Activated CD8-positive, alpha-beta memory T cell treated with anti-CD3 and anti-CD28 coated beads, Interleukin-2, amount 50 U/mL, for 4 hours (primary cell): ENCODE data around the gene KANK2.
"Not testable (repeated sequence)": the region's sequence is repeated elsewhere in the genome, so short reads cannot be mapped to it uniquely, and the experiment has no call there.

Source experiments
- DNase-seq: peaks from one replicate; pipeline ENCODE4 v3.0.0-alpha.2; 2020

KANK2 gene

GRCh38 chr19:11195681-11196080 lies 1.7 kb downstream of the KANK2 start:
- no peak for DNase-seq

- DNase-seq, result no peak
Measured at GRCh38 chr19:11194656-11195558, 2.4 kb downstream of the KANK2 start.

GRCh38 chr19:11194173-11194572 lies 3.2 kb downstream of the KANK2 start:
- no peak for DNase-seq

GRCh38 chr19:11192957-11193939 lies 4.1 kb downstream of the KANK2 start:
- no peak for DNase-seq

- no peak for DNase-seq
Measured at GRCh38 chr19:11191934-11192333, 5.4 kb downstream of the KANK2 start.

GRCh38 chr19:11191273-11191755 lies 6.0 kb downstream of the KANK2 start:
- no peak for DNase-seq

GRCh38 chr19:11190501-11190900 lies 6.8 kb downstream of the KANK2 start:
- DNase-seq, result no peak

GRCh38 chr19:11187441-11187840 lies 9.9 kb downstream of the KANK2 start:
- DNase-seq, result no peak

GRCh38 chr19:11182994-11183393 lies 14.4 kb downstream of the KANK2 start:
- DNase-seq, result no peak

GRCh38 chr19:11181488-11181887 lies 15.9 kb downstream of the KANK2 start:
- DNase-seq, result no peak

GRCh38 chr19:11180975-11181374 lies 16.4 kb downstream of the KANK2 start:
- not testable (repeated sequence) for DNase-seq

GRCh38 chr19:11180346-11180745 lies 17.0 kb downstream of the KANK2 start:
- no peak for DNase-seq

- no peak for DNase-seq
Measured at GRCh38 chr19:11179716-11180297, 17.5 kb downstream of the KANK2 start.

- not testable (repeated sequence) for DNase-seq
Measured at GRCh38 chr19:11179145-11179465, 18.2 kb downstream of the KANK2 start.

GRCh38 chr19:11177592-11177991 lies 19.8 kb downstream of the KANK2 start:
- no peak for DNase-seq

- no peak for DNase-seq
Measured at GRCh38 chr19:11176466-11177193, 20.7 kb downstream of the KANK2 start.

- no peak for DNase-seq
Measured at GRCh38 chr19:11175920-11176319, 21.4 kb downstream of the KANK2 start.

GRCh38 chr19:11174336-11174735 lies 23.0 kb downstream of the KANK2 start:
- DNase-seq, result no peak

- DNase-seq, result no peak
Measured at GRCh38 chr19:11173516-11174155, 23.7 kb downstream of the KANK2 start.

GRCh38 chr19:11172576-11172975 lies 24.8 kb downstream of the KANK2 start:
- DNase-seq, result no peak

- no peak for DNase-seq
Measured at GRCh38 chr19:11171144-11171543, 26.2 kb downstream of the KANK2 start.
